Measurements from ENCODE around the gene DAB2IP. TPM values are rescaled to one million over a fixed set of nuclear protein-coding genes. Genes with fewer than 3 reads are reported as not detected.

The DAB2IP gene
- total RNA-seq, 4 donors from 2014 or later: 35.2 to 56.4 (median 51.4) TPM

GRCh38 chr9:121783111-121783510, 131.7 kb downstream of the DAB2IP start:
- Histone ChIP-seq H3K36me3 (peaks cover 0 to 75% (median 5%) of the 10 kb centered on the region in 3 donors), H3K27me3 (no peaks in the 10 kb centered on the region), H3K9me3 (peaks cover 0 to 4% (median under 1%) of the 10 kb centered on the region in 4 donors), H3K4me3 (no peak overlapping the region), H3K4me1 (peaks cover 0 to 48% (median 8%) of the 10 kb centered on the region in 4 donors), H3K27ac (peak overlapping the region in 2 of 4 donors; percentile 17 to 25)
- 85 to 94% methylated on average over 2 of the region's 2 CpGs for WGBS, 2 donors
- DNase-seq (ENCODE audit: low spot score in 2 of 2): no peak
- no peak for TF ChIP-seq POLR2A (IDR thresholded peaks at IDR 0.05)
- no peak for TF ChIP-seq CTCF (IDR thresholded peaks at IDR 0.05)
- no peak for TF ChIP-seq EP300 (IDR thresholded peaks at IDR 0.05)

GRCh38 chr9:121783521-121784507, 132.4 kb downstream of the DAB2IP start:
- H3K27me3 ChIP-seq: no peaks in the 10 kb centered on the region
- H3K27ac ChIP-seq: peak overlapping the region in 3 of 4 donors; percentile 25 to 67 (median 34)
- H3K4me3 ChIP-seq: no peak overlapping the region
- peaks cover 0 to 69% (median 5%) of the 10 kb centered on the region in 3 donors for H3K36me3 ChIP-seq
- no peak for TF ChIP-seq EP300 (IDR thresholded peaks at IDR 0.05)
- no peak for TF ChIP-seq POLR2A (IDR thresholded peaks at IDR 0.05)
- no peak for TF ChIP-seq CTCF (IDR thresholded peaks at IDR 0.05)
- 66 to 75% methylated on average over 23 to 25 of the region's 26 CpGs for whole genome bisulfite sequencing, 2 donors
- peaks cover 0 to 41% (median 5%) of the 10 kb centered on the region in 4 donors for H3K4me1 ChIP-seq
- DNase-seq (ENCODE audit: low spot score in 2 of 2): no peak
- no peaks in the 10 kb centered on the region for H3K9me3 ChIP-seq

GRCh38 chr9:121784731-121785411, 133.4 kb downstream of the DAB2IP start:
- TF ChIP-seq EP300 (IDR thresholded peaks at IDR 0.05): no peak
- peak in 1 of 5 experiments; percentile 9 for TF ChIP-seq CTCF (IDR thresholded peaks at IDR 0.05)
- no peak for DNase-seq (ENCODE audit: low spot score in 2 of 2)
- WGBS, 2 donors: 49 to 52% methylated on average over 13 to 17 of the region's 17 CpGs
- Histone ChIP-seq H3K4me1 (peaks cover 0 to 30% (median 3%) of the 10 kb centered on the region in 4 donors), H3K9me3 (no peaks in the 10 kb centered on the region), H3K27me3 (no peaks in the 10 kb centered on the region), H3K4me3 (no peak overlapping the region), H3K27ac (peak overlapping the region in 2 of 4 donors; percentile 25 to 67), H3K36me3 (peaks cover 0 to 69% (median 5%) of the 10 kb centered on the region in 3 donors)

- TF ChIP-seq EP300 (IDR thresholded peaks at IDR 0.05): no peak
- peak overlapping the region in 1 of 4 donors; percentile 67 for H3K27ac ChIP-seq
- no peaks in the 10 kb centered on the region for H3K27me3 ChIP-seq
- DNase-seq (ENCODE audit: low spot score in 2 of 2): no peak
- H3K9me3 ChIP-seq: no peaks in the 10 kb centered on the region
- no peak overlapping the region for H3K4me3 ChIP-seq
- H3K36me3 ChIP-seq: peaks cover 0 to 60% (median 5%) of the 10 kb centered on the region in 3 donors
- 82 to 86% methylated on average over 11 of the region's 11 CpGs for WGBS, 2 donors
- peaks cover 0 to 23% (median 0%) of the 10 kb centered on the region in 4 donors for H3K4me1 ChIP-seq
These were observed 134.5 kb downstream of the DAB2IP start for GRCh38 chr9:121785673-121786542.

GRCh38 chr9:121786543-121786948, 135.1 kb downstream of the DAB2IP start:
- TF ChIP-seq EP300 (IDR thresholded peaks at IDR 0.05): no peak
- no peak for TF ChIP-seq CTCF (IDR thresholded peaks at IDR 0.05)
- no peak for TF ChIP-seq POLR2A (IDR thresholded peaks at IDR 0.05)
- Histone ChIP-seq H3K27me3 (no peaks in the 10 kb centered on the region), H3K9me3 (no peaks in the 10 kb centered on the region), H3K27ac (no peak overlapping the region), H3K4me1 (peaks cover 0 to 23% (median 0%) of the 10 kb centered on the region in 4 donors), H3K36me3 (peaks cover 0 to 54% (median 5%) of the 10 kb centered on the region in 3 donors), H3K4me3 (no peak overlapping the region)
- DNase-seq (ENCODE audit: low spot score in 2 of 2): no peak
- 85 to 88% methylated on average over 5 of the region's 5 CpGs for WGBS, 2 donors

Measured in tibial nerve (tissue), 4 donors.